Measurements from ENCODE around the gene RTL1.

RTL1 gene

GRCh38 chr14:100904307-100905087, 975 bp upstream of the RTL1 start:
- H3K4me3 ChIP-seq (replicated peaks in 1 of 2; ENCODE audit: low read depth in 2 of 2, low read length in 2 of 2) = no peak overlapping the region
- peak; percentile 2 for TF ChIP-seq CTCF (IDR thresholded peaks at IDR 0.05; ENCODE audit: low read depth, low read length)
- no peak for DNase-seq (ENCODE audit: low read depth in 2 of 2)

- no peak for DNase-seq (ENCODE audit: low read depth in 2 of 2)
- H3K4me3 ChIP-seq (replicated peaks in 1 of 2; ENCODE audit: low read depth in 2 of 2, low read length in 2 of 2) = no peak overlapping the region
- TF ChIP-seq CTCF (IDR thresholded peaks at IDR 0.05; ENCODE audit: low read depth, low read length) = no peak
Observed at GRCh38 chr14:100903134-100903468, 421 bp downstream of the RTL1 start.

- no peak for DNase-seq (ENCODE audit: low read depth in 2 of 2)
- TF ChIP-seq CTCF (IDR thresholded peaks at IDR 0.05; ENCODE audit: low read depth, low read length) = no peak
- H3K4me3 ChIP-seq (replicated peaks in 1 of 2; ENCODE audit: low read depth in 2 of 2, low read length in 2 of 2) = no peak overlapping the region
Observed at GRCh38 chr14:100902295-100903133, 1.0 kb downstream of the RTL1 start.

GRCh38 chr14:100901391-100902183, 1.9 kb downstream of the RTL1 start:
- DNase-seq (ENCODE audit: low read depth in 2 of 2) = no peak
- H3K4me3 ChIP-seq (replicated peaks in 1 of 2; ENCODE audit: low read depth in 2 of 2, low read length in 2 of 2) = no peak overlapping the region

GRCh38 chr14:100900837-100901390, 2.6 kb downstream of the RTL1 start:
- H3K4me3 ChIP-seq (replicated peaks in 1 of 2; ENCODE audit: low read depth in 2 of 2, low read length in 2 of 2) = no peak overlapping the region
- no peak for TF ChIP-seq CTCF (IDR thresholded peaks at IDR 0.05; ENCODE audit: low read depth, low read length)
- no peak for DNase-seq (ENCODE audit: low read depth in 2 of 2)

More at GRCh38 chr14:100901391-100902183, 1.9 kb downstream of the RTL1 start:
- no peak for TF ChIP-seq CTCF (IDR thresholded peaks at IDR 0.05; ENCODE audit: low read depth, low read length)

All from cardiac fibroblast (primary cell).